HepG2 (cell line): ENCODE results near the gene TEX19. TPM values are rescaled to one million over a fixed set of nuclear protein-coding genes. Genes with fewer than 3 reads are reported as not detected.

Experiments used
- EED ChIP-seq: sonication (generic); formaldehyde crosslinking; IDR thresholded peaks from 2 replicates; pipeline ENCODE4 v1.5.0; 2020; ENCODE audit warnings: mild to moderate bottlenecking, missing genetic modification reagents
- GABPA ChIP-seq, 2 experiments: IDR thresholded peaks; 2 replicates each; pipeline ENCODE4 v1.6.1; 2011 to 2016; ENCODE audit warnings: low read depth in 2 of 2, low read length in 1 of 2, missing biosample characterization in 1 of 2, missing genetic modification characterization in 1 of 2
- HHEX ChIP-seq: IDR thresholded peaks from 2 replicates; pipeline ENCODE4 v1.6.1; 2016; ENCODE audit warnings: control low read depth
- HNF4A ChIP-seq: sonication (generic); formaldehyde crosslinking; IDR thresholded peaks from 2 replicates; pipeline ENCODE4 v1.4.0; 2020; ENCODE audit warnings: missing genetic modification reagents
- HNRNPK ChIP-seq: fragments of 200-400 bp; formaldehyde crosslinking; IDR thresholded peaks from 2 replicates; pipeline ENCODE4 v1.6.1; 2018; ENCODE audit warnings: low read length, low read depth, moderate library complexity, mild to moderate bottlenecking; ENCODE audit not compliant: poor library complexity, severe bottlenecking
- MYC ChIP-seq: sonication (generic); formaldehyde crosslinking; IDR thresholded peaks from 2 replicates; pipeline ENCODE4 v1.9.0; 2021; ENCODE audit warnings: missing genetic modification reagents, borderline replicate concordance
- NFKBIZ ChIP-seq: IDR thresholded peaks from 2 replicates; pipeline ENCODE4 v1.6.1; 2018; ENCODE audit warnings: missing genetic modification reagents, missing compliant biosample characterization
- NR0B2 ChIP-seq: sonication (generic); formaldehyde crosslinking; IDR thresholded peaks from 2 replicates; pipeline ENCODE4 v1.4.0; 2020; ENCODE audit warnings: mild to moderate bottlenecking, missing genetic modification reagents
- REST ChIP-seq, 2 experiments: IDR thresholded peaks; 2 replicates each; pipeline ENCODE4 v1.6.1; 2011 to 2012; ENCODE audit warnings: low read length in 2 of 2, borderline replicate concordance in 1 of 2, low read depth in 1 of 2, mild to moderate bottlenecking in 1 of 2, moderate library complexity in 1 of 2
- RORA ChIP-seq: sonication (generic); formaldehyde crosslinking; IDR thresholded peaks from 2 replicates; pipeline ENCODE4 v1.5.0; 2020; ENCODE audit warnings: mild to moderate bottlenecking, missing genetic modification reagents, moderate library complexity
- TBX3 ChIP-seq: fragments of 450-650 bp; IDR thresholded peaks from 2 replicates; pipeline ENCODE4 v1.6.1; 2017; ENCODE audit warnings: antibody characterized with exemption, mild to moderate bottlenecking, inconsistent platforms, borderline replicate concordance
- TERF1 ChIP-seq: sonication (generic); formaldehyde crosslinking; IDR thresholded peaks from 2 replicates; pipeline ENCODE4 v1.8.0; 2022; ENCODE audit warnings: mild to moderate bottlenecking, missing genetic modification reagents, moderate library complexity
- ZMYM2 ChIP-seq: sonication (generic); formaldehyde crosslinking; IDR thresholded peaks from 2 replicates; pipeline ENCODE4 v1.8.0; 2022; ENCODE audit warnings: mild to moderate bottlenecking, missing genetic modification reagents
- ZNF230 ChIP-seq: sonication (generic); formaldehyde crosslinking; IDR thresholded peaks from 2 replicates; pipeline ENCODE4 v1.4.0; 2020; ENCODE audit warnings: mild to moderate bottlenecking, missing genetic modification reagents
- ZNF451 ChIP-seq: sonication (generic); formaldehyde crosslinking; IDR thresholded peaks from 2 replicates; pipeline ENCODE4 v1.5.0; 2020; ENCODE audit warnings: mild to moderate bottlenecking, missing genetic modification reagents
- ZNF503 ChIP-seq: sonication (generic); formaldehyde crosslinking; IDR thresholded peaks from 2 replicates; pipeline ENCODE4 v1.4.0; 2020; ENCODE audit warnings: missing genetic modification reagents
- ZNF598 ChIP-seq: sonication (generic); formaldehyde crosslinking; IDR thresholded peaks from 2 replicates; pipeline ENCODE4 v1.5.1; 2020; ENCODE audit warnings: mild to moderate bottlenecking, missing genetic modification reagents, borderline replicate concordance
- polyA plus RNA-seq, 8 experiments: library from polyadenylated mRNA; depleted of rRNA in 3 of 8; stranded (reverse) in 7 of 8; unstranded in 1 of 8; fragments of >200 nt; fragmentation: Illumina TruSeq in 4 of 8; extraction: Trizol in 4 of 8; gene quantifications; 2 replicates each; pipeline versions ENCODE4 v1.2.1 to v1.2.3, GENCODE V29; 2011 to 2016; ENCODE audit warnings: low read depth in 4 of 8, missing spikeins in 1 of 8, mixed read lengths in 1 of 8; ENCODE audit not compliant: insufficient read depth in 1 of 8
- total RNA-seq, 5 experiments: library from RNA; depleted of rRNA; stranded (reverse); fragments of >200 nt; fragmentation: Illumina TruSeq; extraction: Trizol; gene quantifications; 2 replicates each; pipeline ENCODE4 v1.2.3, GENCODE V29; 2016; ENCODE audit warnings: low read depth in 1 of 5

The TEX19 gene
- total and polyA plus RNA-seq, 2 of the 13 experiments (the other 11 are each of a cell fraction or from before 2014, with no cell fraction given), result 1.3 to 6.0 TPM

- TF ChIP-seq MYC (CRISPR knock-in tag) (peak; percentile 61; the same call in 1 of the 2 replicates), RORA (CRISPR knock-in tag) (no peak), REST (IDR thresholded peaks at IDR 0.05; ENCODE audit: borderline replicate concordance in 1 of 2, low read depth in 1 of 2, low read length in 2 of 2) (no peak), NR0B2 (CRISPR knock-in tag) (no peak), ZNF503 (CRISPR knock-in tag) (no peak; the same call in 1 of the 2 replicates), HNF4A (CRISPR knock-in tag) (peak; percentile 82), HNRNPK (peak; percentile 75), ZMYM2 (CRISPR knock-in tag) (no peak), ZNF451 (CRISPR knock-in tag) (no peak), EED (no peak), ZNF230 (peak; percentile 82; the same call in 1 of the 2 replicates), ZNF598 (CRISPR knock-in tag) (peak; percentile 61; the same call in 1 of the 2 replicates), HHEX (CRISPR knock-in tag) (no peak), TBX3 (no peak), TERF1 (CRISPR knock-in tag) (no peak), NFKBIZ (0 out of 2 replicates have a peak, but pooled peaks have one; percentile 34), GABPA (IDR thresholded peaks at IDR 0.05; ENCODE audit: low read depth, low read length) (no peak), GABPA (CRISPR knock-in tag; IDR thresholded peaks at IDR 0.05; ENCODE audit: low read depth) (no peak)
Measured at GRCh38 chr17:82330322-82331239, 28.5 kb upstream of the TEX19 start (continued).
